BJ (cell line): ENCODE data around the gene WIPF2. TPM values are rescaled to one million over a fixed set of nuclear protein-coding genes. Genes with fewer than 3 reads are reported as not detected.

Source experiments
- CTCF ChIA-PET: fragments of 350-600 bp; formaldehyde crosslinking; extraction: SDS; loops from one replicate; lab custom pipeline; 2021; ENCODE audit warnings: antibody characterized with exemption, inconsistent platforms; lab: Yijun Ruan, JAX
- POLR2A ChIA-PET: fragments of 300-600 bp; sonication (Branson Sonifier 250); formaldehyde crosslinking; extraction: SDS; loops from one replicate; lab custom pipeline; 2021; ENCODE audit warnings: antibody characterized with exemption; lab: Charles Lee
- DNase-seq: peaks from one replicate; pipeline ENCODE4 v3.0.0-alpha.2; 2011; ENCODE audit warnings: low read depth
- H3K27me3 ChIP-seq: 2 replicates; pipeline ENCODE4 v1.6.0; 2011; ENCODE audit warnings: low read length; ENCODE audit not compliant: control insufficient read depth, insufficient read depth
- H3K36me3 ChIP-seq: 2 replicates; pipeline ENCODE4 v1.5.1; 2011; ENCODE audit warnings: low read length; ENCODE audit not compliant: control insufficient read depth, insufficient read depth
- H3K4me3 ChIP-seq: 2 replicates; pipeline ENCODE4 v1.5.1; 2011; ENCODE audit warnings: low read depth, mild to moderate bottlenecking, control low read depth, low read length
- polyA plus RNA-seq: library from polyadenylated mRNA; depleted of rRNA; stranded (reverse); fragments of >200 nt; gene quantifications from 2 replicates; pipeline ENCODE4 v1.2.3, GENCODE V29; 2011
- TF ChIP-seq, protein P1 (sequence below): IDR thresholded peaks from 2 replicates; pipeline ENCODE4 v1.5.1; 2011; ENCODE audit warnings: low read depth, mild to moderate bottlenecking, control low read depth, inconsistent platforms, low read length, moderate library complexity; ENCODE audit not compliant: insufficient read depth

The WIPF2 gene
- polyA plus RNA-seq, 1 experiment: 8.1 TPM

- Histone ChIP-seq H3K4me3 (peak overlapping the region; percentile 29), H3K27me3 (no peaks in the 10 kb centered on the region), H3K36me3 (no peaks in the 10 kb centered on the region)
- ChIA-PET CTCF (interaction anchor here (1.8 to 30.6 kb wide), 3 partner anchors 9 to 30 kb away, joined by 7 to 762 read pairs (median 115); partner anchors contain the start of genes GJD3 and RARA), POLR2A (interaction anchor here (0.7 kb wide), 1 partner anchor 20 kb away, joined by 6 read pairs; no protein-coding TSS in a partner anchor)
- TF ChIP-seq, protein P1, sequence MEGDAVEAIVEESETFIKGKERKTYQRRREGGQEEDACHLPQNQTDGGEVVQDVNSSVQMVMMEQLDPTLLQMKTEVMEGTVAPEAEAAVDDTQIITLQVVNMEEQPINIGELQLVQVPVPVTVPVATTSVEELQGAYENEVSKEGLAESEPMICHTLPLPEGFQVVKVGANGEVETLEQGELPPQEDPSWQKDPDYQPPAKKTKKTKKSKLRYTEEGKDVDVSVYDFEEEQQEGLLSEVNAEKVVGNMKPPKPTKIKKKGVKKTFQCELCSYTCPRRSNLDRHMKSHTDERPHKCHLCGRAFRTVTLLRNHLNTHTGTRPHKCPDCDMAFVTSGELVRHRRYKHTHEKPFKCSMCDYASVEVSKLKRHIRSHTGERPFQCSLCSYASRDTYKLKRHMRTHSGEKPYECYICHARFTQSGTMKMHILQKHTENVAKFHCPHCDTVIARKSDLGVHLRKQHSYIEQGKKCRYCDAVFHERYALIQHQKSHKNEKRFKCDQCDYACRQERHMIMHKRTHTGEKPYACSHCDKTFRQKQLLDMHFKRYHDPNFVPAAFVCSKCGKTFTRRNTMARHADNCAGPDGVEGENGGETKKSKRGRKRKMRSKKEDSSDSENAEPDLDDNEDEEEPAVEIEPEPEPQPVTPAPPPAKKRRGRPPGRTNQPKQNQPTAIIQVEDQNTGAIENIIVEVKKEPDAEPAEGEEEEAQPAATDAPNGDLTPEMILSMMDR: no peak
- DNase-seq: no peak
Observed at GRCh38 chr17:40322358-40323315, 103.5 kb downstream of the WIPF2 start.

DNA sequence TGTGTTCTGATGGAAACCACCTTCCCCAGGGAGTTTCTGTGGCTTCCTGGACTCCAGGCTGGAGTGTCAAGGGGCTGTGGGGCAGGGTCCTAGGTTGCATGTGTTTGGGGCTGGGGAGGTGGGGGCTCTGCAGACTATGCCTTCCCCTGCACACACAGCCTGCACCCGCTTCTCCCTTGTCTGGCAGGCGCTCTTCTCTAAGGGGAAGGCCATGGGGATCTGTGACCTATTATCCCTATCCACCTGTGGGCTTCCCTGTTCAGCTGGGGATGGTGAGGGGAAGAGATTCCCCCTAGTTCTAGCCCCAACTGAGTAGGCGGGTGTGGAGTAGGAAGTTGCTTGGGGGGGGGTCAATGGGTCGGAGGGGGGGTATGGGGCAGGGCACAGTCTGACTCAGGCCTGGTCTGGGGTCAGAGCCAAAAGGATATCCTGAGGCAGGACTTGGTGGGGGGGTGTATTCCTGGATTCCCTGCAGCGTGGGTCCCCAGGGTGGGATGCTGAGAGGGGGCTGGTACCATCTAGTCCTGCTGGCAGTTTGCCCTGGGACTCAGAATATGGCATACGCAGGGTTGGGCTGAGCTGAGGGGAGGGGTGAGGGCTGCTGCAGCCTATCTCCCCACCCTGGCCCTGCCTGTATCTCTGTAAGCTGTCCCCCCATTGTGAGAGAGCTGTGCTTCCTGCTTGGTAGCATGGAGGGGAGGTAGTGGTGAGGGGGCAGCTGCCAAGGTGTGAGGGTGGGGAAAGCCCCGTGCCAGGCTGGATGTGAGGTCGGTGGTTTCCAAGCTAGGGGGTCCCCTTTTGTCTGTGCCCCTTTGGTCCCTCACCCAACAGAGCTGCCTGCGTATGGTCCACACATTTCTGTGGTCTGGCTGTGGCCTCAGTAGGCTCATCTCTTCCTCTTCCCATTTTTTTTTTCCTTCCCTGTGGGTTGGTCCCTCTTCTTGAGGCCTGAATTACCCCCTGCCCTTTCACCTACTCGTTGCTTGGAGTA, 104.6 kb downstream of the WIPF2 start:
- ChIA-PET POLR2A (no interaction called here), CTCF (interaction anchor here (1.6 to 30.6 kb wide), 3 partner anchors 8 to 29 kb away, joined by 6 to 762 read pairs (median 7); partner anchors contain the start of gene GJD3)
- Histone ChIP-seq H3K36me3 (no peaks in the 10 kb centered on the region), H3K27me3 (no peaks in the 10 kb centered on the region), H3K4me3 (no peak overlapping the region)
- TF ChIP-seq, protein P1: no peak
- DNase-seq: no peak

DNA sequence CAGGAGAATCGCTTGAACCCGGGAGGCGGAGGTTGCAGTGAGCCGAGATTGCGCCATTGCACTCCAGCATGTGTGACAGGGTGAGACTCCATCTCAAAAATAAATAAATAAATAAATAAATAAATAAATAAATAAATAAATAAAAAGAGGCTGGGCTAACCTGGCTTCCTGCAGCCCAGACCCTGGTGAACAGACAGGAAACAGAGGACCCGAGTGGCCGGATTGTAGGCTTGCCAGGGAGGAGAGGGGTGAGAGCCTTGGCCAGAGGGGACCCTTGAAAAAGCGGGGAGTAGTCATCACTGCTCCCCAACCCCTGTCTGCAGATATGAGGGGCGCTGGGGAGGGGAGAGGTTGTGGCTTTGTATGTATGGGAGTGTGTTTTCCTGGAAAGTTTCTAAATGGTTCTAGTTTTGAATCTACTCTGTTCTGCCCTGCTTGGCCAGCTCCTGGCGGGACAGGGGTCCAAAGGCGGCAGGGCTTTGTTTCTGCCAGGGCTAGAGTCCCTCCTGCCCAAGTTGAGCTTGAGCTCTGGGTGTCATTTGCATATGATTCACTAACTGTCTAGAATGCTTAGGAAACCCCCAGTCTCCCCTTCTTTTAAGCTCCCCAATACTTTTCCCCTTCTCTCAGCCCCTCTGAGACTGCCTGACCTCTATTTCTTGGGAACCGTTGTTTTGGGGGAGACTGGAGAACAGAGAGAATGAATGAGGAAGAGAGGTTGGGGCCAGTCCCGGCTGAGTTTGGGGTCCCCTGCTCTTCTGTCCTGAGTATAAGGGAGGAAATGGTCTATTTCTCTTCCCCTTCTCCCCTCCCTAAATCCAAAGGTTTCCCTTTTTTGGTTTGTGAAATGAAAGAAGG, 106.3 kb downstream of the WIPF2 start:
- no peak for DNase-seq
- no peaks in the 10 kb centered on the region for H3K27me3 ChIP-seq
- no peak overlapping the region for H3K4me3 ChIP-seq
- ChIA-PET CTCF (interaction anchor here (0.9 to 3.3 kb wide), 4 partner anchors 8 to 29 kb away, joined by 3 to 15 read pairs (median 5); no protein-coding TSS in a partner anchor), POLR2A (no interaction called here)
- TF ChIP-seq, protein P1: no peak
- no peaks in the 10 kb centered on the region for H3K36me3 ChIP-seq

- Histone ChIP-seq H3K27me3 (no peaks in the 10 kb centered on the region), H3K36me3 (no peaks in the 10 kb centered on the region; the same call in 1 of the 2 replicates), H3K4me3 (no peak overlapping the region)
- CTCF ChIA-PET: interaction anchor here (1.1 to 3.3 kb wide), 2 partner anchors 9 to 28 kb away, joined by 4 to 15 read pairs; no protein-coding TSS in a partner anchor
- TF ChIP-seq, protein P1: no peak
- no peak for DNase-seq
- POLR2A ChIA-PET: no interaction called here
Observed at GRCh38 chr17:40326014-40326831, 107.1 kb downstream of the WIPF2 start.
